GM12878 (cell line): Measurements from ENCODE around the gene GADL1. TPM values are rescaled to one million over a fixed set of nuclear protein-coding genes. Genes with fewer than 3 reads are reported as not detected.

ENCODE experiments used
- ATAC-seq: fragments of 200-7000 bp; cut with Tn5 transposase; 3 replicates; pipeline ENCODE4 v1.9.1; 2020; ENCODE audit warnings: mild to moderate bottlenecking, moderate library complexity
- BruUV-seq: library from RNA; stranded (reverse); fragments of 400-500 nt; replicated peaks from 2 replicates; lab custom pipeline; 2021; lab: Mats Ljungman, UMichigan
- CTCF ChIA-PET: fragments of 300-600 bp; sonication (Branson Sonifier 250); formaldehyde crosslinking; extraction: SDS; loops from one replicate; lab custom pipeline; 2021; ENCODE audit warnings: inconsistent platforms; lab: Yijun Ruan, JAX
- POLR2A ChIA-PET: fragments of 350-600 bp; formaldehyde crosslinking; extraction: SDS; loops from one replicate; lab custom pipeline; 2021; ENCODE audit warnings: inconsistent platforms; lab: Charles Lee
- RAD21 ChIA-PET: fragments of 300-600 bp; sonication (Branson Sonifier 250); formaldehyde crosslinking; loops from one replicate; lab custom pipeline; 2023; ENCODE audit warnings: antibody characterized with exemption; ENCODE audit not compliant: unreplicated experiment; lab: Charles Lee
- SMC1A ChIA-PET: fragments of 300-600 bp; sonication (Branson Sonifier 250); formaldehyde crosslinking; loops from one replicate; lab custom pipeline; 2023; ENCODE audit not compliant: unreplicated experiment, uncharacterized antibody; lab: Charles Lee
- DNase-seq: peaks from one replicate; pipeline ENCODE4 v3.0.0-alpha.2; 2011; ENCODE audit warnings: low read depth, low spot score
- FAIRE-seq: peaks from 3 replicates; lab custom pipeline; 2011; peaks lifted over from hg19 to GRCh38; lab: Jason Lieb, UNC
- H2AFZ ChIP-seq: 2 replicates; pipeline ENCODE4 v1.6.0; 2011; ENCODE audit warnings: low read depth, low read length, control low read depth; ENCODE audit not compliant: control insufficient read depth
- H3K27ac ChIP-seq: 2 replicates; pipeline ENCODE4 v1.5.1; 2011; ENCODE audit warnings: control low read depth; ENCODE audit not compliant: control insufficient read depth, insufficient read depth
- H3K27me3 ChIP-seq, 2 experiments: replicated peaks in 1 of 2; 2 replicates each; pipeline versions ENCODE4 v1.6.0 to v1.6.1; 2011; ENCODE audit warnings: low read length in 1 of 2; ENCODE audit not compliant: control insufficient read depth in 2 of 2, insufficient read depth in 2 of 2
- H3K36me3 ChIP-seq, 2 experiments: 2 replicates each; pipeline ENCODE4 v1.5.1; 2011; ENCODE audit warnings: low read length in 1 of 2; ENCODE audit not compliant: control insufficient read depth in 2 of 2, insufficient read depth in 2 of 2
- H3K4me1 ChIP-seq: 2 replicates; pipeline ENCODE4 v1.6.1; 2011; ENCODE audit warnings: mild to moderate bottlenecking, low read length, moderate library complexity, mixed read lengths; ENCODE audit not compliant: control insufficient read depth, insufficient read depth
- H3K4me2 ChIP-seq: 2 replicates; pipeline ENCODE4 v1.6.0; 2011; ENCODE audit warnings: control low read depth; ENCODE audit not compliant: control insufficient read depth, insufficient read depth
- H3K4me3 ChIP-seq: fragments of 200-600 bp; sonication (generic); 2 replicates; pipeline ENCODE4 v1.5.1; 2016
- H3K79me2 ChIP-seq: 2 replicates; pipeline ENCODE4 v1.6.0; 2011; ENCODE audit warnings: low read length; ENCODE audit not compliant: control insufficient read depth, insufficient read depth
- H3K9ac ChIP-seq: 2 replicates; pipeline ENCODE4 v1.8.0; 2011; ENCODE audit warnings: low read length, control low read depth, mixed read lengths; ENCODE audit not compliant: control insufficient read depth, insufficient read depth
- H3K9me3 ChIP-seq: replicated peaks from 3 replicates; pipeline ENCODE4 v1.5.1; 2011; ENCODE audit warnings: mild to moderate bottlenecking, low read length; ENCODE audit not compliant: control insufficient read depth, insufficient read depth
- H4K20me1 ChIP-seq: 2 replicates; pipeline ENCODE4 v1.6.0; 2011; ENCODE audit not compliant: control insufficient read depth, insufficient read depth
- CTCF ChIP-seq, 3 experiments: IDR thresholded peaks in 2 of 3; conservative IDR thresholded peaks in 1 of 3; 2 replicates each; pipeline ENCODE4 v1.5.1; 2011; ENCODE audit warnings: low read depth in 3 of 3, low read length in 3 of 3, mild to moderate bottlenecking in 3 of 3, control low read depth in 2 of 3, moderate library complexity in 2 of 3, inconsistent platforms in 1 of 3, mixed read lengths in 1 of 3; ENCODE audit not compliant: control insufficient read depth in 2 of 3, insufficient read depth in 1 of 3; ENCODE audit errors: extremely low read depth in 1 of 3
- FOXM1 ChIP-seq: IDR thresholded peaks from 2 replicates; pipeline ENCODE4 v1.6.1; 2012; ENCODE audit warnings: low read depth, mild to moderate bottlenecking, inconsistent platforms, low read length, moderate library complexity
- GABPA ChIP-seq: IDR thresholded peaks from 2 replicates; pipeline ENCODE4 v1.6.1; 2014; ENCODE audit warnings: antibody characterized with exemption, low read depth, mild to moderate bottlenecking, inconsistent platforms
- HDGF ChIP-seq: fragments of 450-650 bp; IDR thresholded peaks from 2 replicates; pipeline ENCODE4 v1.6.1; 2016; ENCODE audit warnings: antibody characterized with exemption
- HSF1 ChIP-seq: fragments of 150-350 bp; IDR thresholded peaks from 2 replicates; pipeline ENCODE4 v1.6.1; 2014; ENCODE audit warnings: mild to moderate bottlenecking, low read depth, low read length
- IKZF1 ChIP-seq: fragments of 450-650 bp; conservative IDR thresholded peaks from 2 replicates; pipeline ENCODE4 v1.6.1; 2017; ENCODE audit warnings: antibody characterized with exemption, mild to moderate bottlenecking
- IKZF2 ChIP-seq, 2 experiments: fragments of 450-650 bp; IDR thresholded peaks; 2 replicates each; pipeline ENCODE4 v1.6.1; 2017; ENCODE audit warnings: mild to moderate bottlenecking in 2 of 2, moderate library complexity in 2 of 2
- KLF5 ChIP-seq: fragments of 450-650 bp; IDR thresholded peaks from 2 replicates; pipeline ENCODE4 v1.6.1; 2014; ENCODE audit warnings: mild to moderate bottlenecking; ENCODE audit not compliant: partially characterized antibody
- MEF2A ChIP-seq: IDR thresholded peaks from 2 replicates; pipeline ENCODE4 v1.6.1; 2011; ENCODE audit warnings: low read depth, mild to moderate bottlenecking, low read length, moderate library complexity; ENCODE audit not compliant: insufficient read depth
- MYC ChIP-seq: IDR thresholded peaks from 2 replicates; pipeline ENCODE4 v1.6.1; 2011; ENCODE audit warnings: mild to moderate bottlenecking, low read length, moderate library complexity, inconsistent platforms; ENCODE audit not compliant: insufficient read depth, insufficient replicate concordance, insufficient read length, severe bottlenecking
- PAX8 ChIP-seq: fragments of 450-650 bp; IDR thresholded peaks from 2 replicates; pipeline ENCODE4 v1.6.1; 2017; ENCODE audit warnings: mild to moderate bottlenecking, moderate library complexity
- RAD21 ChIP-seq: IDR thresholded peaks from 2 replicates; pipeline ENCODE4 v1.6.1; 2011; ENCODE audit warnings: mild to moderate bottlenecking, low read depth, low read length, moderate library complexity; ENCODE audit not compliant: insufficient read depth
- RAD51 ChIP-seq: fragments of 450-650 bp; IDR thresholded peaks from 2 replicates; pipeline ENCODE4 v1.6.1; 2016; ENCODE audit warnings: moderate library complexity, mild to moderate bottlenecking, inconsistent platforms
- RUNX3 ChIP-seq: IDR thresholded peaks from 2 replicates; pipeline ENCODE4 v1.6.1; 2012; ENCODE audit warnings: low read length, inconsistent platforms
- SMC3 ChIP-seq: IDR thresholded peaks from 2 replicates; pipeline ENCODE4 v1.6.1; 2011; ENCODE audit warnings: low read length, improper control_type of control experiment, borderline replicate concordance
- SUZ12 ChIP-seq: fragments of 200-600 bp; sonication (generic); IDR thresholded peaks from one replicate; pipeline ENCODE4 v1.6.1; 2018; ENCODE audit warnings: antibody characterized with exemption, mild to moderate bottlenecking; ENCODE audit not compliant: unreplicated experiment
- TCF3 ChIP-seq: IDR thresholded peaks from 2 replicates; pipeline ENCODE4 v1.6.1; 2012; ENCODE audit warnings: low read depth, mild to moderate bottlenecking, low read length, borderline replicate concordance; ENCODE audit not compliant: insufficient read depth
- WGBS: methylation state at CpG from one replicate; pipeline ENCODE4 v1.1.6; 2016; ENCODE audit warnings: low lambda C conversion rate; ENCODE audit not compliant: insufficient replicate concordance, insufficient coverage; ENCODE audit errors: missing lambda C conversion rate; 5-methylcytosine and 5-hydroxymethylcytosine counted together
- in situ Hi-C: fragments of 300-500 bp; cut with MboI; formaldehyde crosslinking; loops from 9 replicates; pipeline ENCODE4 v1.14.3; 2018; ENCODE audit warnings: mixed read lengths
- intact Hi-C: fragments of 100-400 bp; cut with micrococcal nuclease; formaldehyde crosslinking; loops from one replicate; pipeline ENCODE4 v1.14.2; 2022; ENCODE audit not compliant: unreplicated experiment
- polyA plus RNA-seq, 11 experiments: library from polyadenylated mRNA; depleted of rRNA in 4 of 11; unstranded in 6 of 11; stranded (reverse) in 5 of 11; fragments of >200 nt; fragmentation: Nextera tagmentation in 4 of 11; fragmentation: Illumina TruSeq in 1 of 11; extraction: Ambion mirVana in 4 of 11; extraction: Trizol in 1 of 11; gene quantifications; 1 replicate in 1 of 11; 2 replicates in 10 of 11; pipeline versions ENCODE4 v1.2.1 to v1.2.3, GENCODE V29; 2011 to 2016; ENCODE audit warnings: inconsistent platforms in 2 of 11, missing spikeins in 2 of 11, low read depth in 1 of 11
- total RNA-seq, 4 experiments: library from RNA; depleted of rRNA in 3 of 4; stranded (reverse); fragments of >200 nt in 3 of 4; fragmentation: Illumina TruSeq in 1 of 4; extraction: Trizol in 1 of 4; gene quantifications; 2 replicates each; pipeline versions ENCODE4 v1.2.1 to v1.2.3, GENCODE V29; 2013 to 2021
- TF ChIP-seq, protein P1 (sequence below): IDR thresholded peaks from 2 replicates; pipeline ENCODE4 v1.6.1; 2012; ENCODE audit warnings: low read depth, low read length, improper control_type of control experiment

The GADL1 gene
- total and polyA plus RNA-seq, 10 of the 15 experiments (the other 5 are each of a cell fraction or from before 2014, with no cell fraction given) = 0.04 TPM; not detected in 9

GRCh38 chr3:30751610-30752299, 142.7 kb downstream of the GADL1 start:
- Histone ChIP-seq H3K9ac (no peak overlapping the region), H4K20me1 (no peaks in the 10 kb centered on the region), H3K27ac (no peak overlapping the region), H3K4me2 (peak overlapping the region; percentile 44), H3K79me2 (no peaks in the 10 kb centered on the region), H2AFZ (peak overlapping the region; percentile 50), H3K27me3 (no peaks in the 10 kb centered on the region), H3K4me3 (no peak overlapping the region), H3K36me3 (no peaks in the 10 kb centered on the region), H3K4me1 (peaks cover 4% of the 10 kb centered on the region), H3K9me3 (no peaks in the 10 kb centered on the region; the same call in 2 of the 3 replicates)
- ChIA-PET RAD21 (interaction anchor here (1.3 to 2.2 kb wide), 3 partner anchors 19 to 709 kb away, joined by 4 to 8 read pairs (median 5); no protein-coding TSS in a partner anchor), POLR2A (interaction anchor here (0.6 kb wide), 1 partner anchor 9 kb away, joined by 3 read pairs; no protein-coding TSS in a partner anchor), CTCF (interaction anchor here (0.8 to 1.6 kb wide), 7 partner anchors 9 to 737 kb away, joined by 3 to 10 read pairs (median 3); no protein-coding TSS in a partner anchor), SMC1A (interaction anchor here (1.2 to 1.7 kb wide), 4 partner anchors 9 to 709 kb away, joined by 5 to 7 read pairs (median 6); no protein-coding TSS in a partner anchor)
- DNase-seq (peak; percentile 11), ATAC-seq (peak; percentile 78), FAIRE-seq (no peak)
- TF ChIP-seq, protein P1, sequence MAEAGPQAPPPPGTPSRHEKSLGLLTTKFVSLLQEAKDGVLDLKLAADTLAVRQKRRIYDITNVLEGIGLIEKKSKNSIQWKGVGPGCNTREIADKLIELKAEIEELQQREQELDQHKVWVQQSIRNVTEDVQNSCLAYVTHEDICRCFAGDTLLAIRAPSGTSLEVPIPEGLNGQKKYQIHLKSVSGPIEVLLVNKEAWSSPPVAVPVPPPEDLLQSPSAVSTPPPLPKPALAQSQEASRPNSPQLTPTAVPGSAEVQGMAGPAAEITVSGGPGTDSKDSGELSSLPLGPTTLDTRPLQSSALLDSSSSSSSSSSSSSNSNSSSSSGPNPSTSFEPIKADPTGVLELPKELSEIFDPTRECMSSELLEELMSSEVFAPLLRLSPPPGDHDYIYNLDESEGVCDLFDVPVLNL = no peak
- no peak for TF ChIP-seq MYC
- no peak for TF ChIP-seq TCF3
- TF ChIP-seq PAX8 = no peak
- TF ChIP-seq RAD51 = no peak
- TF ChIP-seq MEF2A = 0 out of 2 replicates have a peak, but pooled peaks have one; percentile 60
- TF ChIP-seq SMC3 = peak; percentile 19; the same call in 1 of the 2 replicates
- no peak for TF ChIP-seq HDGF
- TF ChIP-seq HSF1 = no peak
- peak; percentile 44; the same call in 1 of the 2 replicates for TF ChIP-seq IKZF1
- TF ChIP-seq RAD21 = peak; percentile 53
- TF ChIP-seq FOXM1 = no peak
- TF ChIP-seq GABPA = no peak
- 0 out of 2 replicates have a peak, but pooled peaks have one; percentile 22 for TF ChIP-seq RUNX3
- TF ChIP-seq IKZF2 (IDR thresholded peaks at IDR 0.05) = 0 out of 4 replicates have a peak, but pooled peaks of 1 of the 2 experiments have one; percentile 21
- TF ChIP-seq KLF5 = no peak
- TF ChIP-seq CTCF (IDR thresholded peaks at IDR 0.05 in 2 of 3, conservative IDR thresholded peaks at IDR 0.05 in 1 of 3; ENCODE audit: control insufficient read depth in 2 of 3, extremely low read depth in 1 of 3, insufficient read depth in 1 of 3, low read depth in 3 of 3, low read length in 3 of 3) = peak in 2 of 3 experiments; percentile 28 to 44; a peak in 3 of 6 replicates
- no peak for TF ChIP-seq SUZ12
- WGBS = 17% methylated on average over 11 of the region's 11 CpGs
- intact Hi-C loops (no loop called here), in situ Hi-C loops (no loop called here)
- no TSS peak for BruUV-seq
